IMR-90 (cell line): ENCODE data around the gene MBD2. TPM values are rescaled to one million over a fixed set of nuclear protein-coding genes. Genes with fewer than 3 reads are reported as not detected.

Experiments used
- ATAC-seq: fragments of 200-7000 bp; cut with Tn5 transposase; 2 replicates; pipeline ENCODE4 v1.9.1; 2020; ENCODE audit warnings: low read depth, mild to moderate bottlenecking, moderate library complexity
- BruUV-seq: library from RNA; stranded (reverse); fragments of 400-500 nt; replicated peaks from 2 replicates; lab custom pipeline; 2021; lab: Mats Ljungman, UMichigan
- CTCF ChIA-PET: fragments of 300-600 bp; formaldehyde crosslinking; extraction: SDS; loops from one replicate; lab custom pipeline; 2021; ENCODE audit warnings: antibody characterized with exemption; lab: Yijun Ruan, JAX
- POLR2A ChIA-PET: fragments of 300-600 bp; sonication (Branson Sonifier 250); formaldehyde crosslinking; loops from one replicate; lab custom pipeline; 2022; ENCODE audit warnings: antibody characterized with exemption; ENCODE audit not compliant: unreplicated experiment; lab: Charles Lee
- DNase-seq: peaks from one replicate; pipeline ENCODE4 v3.0.0; 2013
- H2AFZ ChIP-seq: replicated peaks from 2 replicates; pipeline ENCODE3; 2013; ENCODE audit warnings: low read length, mild to moderate bottlenecking; ENCODE audit not compliant: poor library complexity
- H2AK5ac ChIP-seq: 2 replicates; pipeline ENCODE4 v1.6.1; 2013; ENCODE audit warnings: low read depth, low read length, inconsistent platforms
- H2AK9ac ChIP-seq: replicated peaks from 2 replicates; pipeline ENCODE3; 2013; ENCODE audit warnings: mild to moderate bottlenecking, low read depth, low read length, moderate library complexity; ENCODE audit not compliant: poor library complexity
- H2BK120ac ChIP-seq: 2 replicates; pipeline ENCODE4 v1.6.1; 2013; ENCODE audit warnings: low read depth, low read length, inconsistent platforms
- H2BK15ac ChIP-seq: 3 replicates; pipeline ENCODE4 v1.6.1; 2013; ENCODE audit warnings: low read depth, low read length, inconsistent platforms
- H2BK20ac ChIP-seq: 2 replicates; pipeline ENCODE4 v1.6.1; 2013; ENCODE audit warnings: low read depth, mild to moderate bottlenecking, inconsistent platforms, low read length, moderate library complexity
- H2BK5ac ChIP-seq: 2 replicates; pipeline ENCODE4 v1.6.1; 2013; ENCODE audit warnings: mild to moderate bottlenecking, low read depth, low read length, inconsistent platforms; ENCODE audit not compliant: poor library complexity, severe bottlenecking
- H3K14ac ChIP-seq: replicated peaks from 2 replicates; pipeline ENCODE4 v1.6.1; 2013; ENCODE audit warnings: low read depth, low read length, inconsistent platforms
- H3K18ac ChIP-seq: 2 replicates; pipeline ENCODE4 v1.6.1; 2013; ENCODE audit warnings: low read depth, low read length, control low read depth
- H3K23ac ChIP-seq: 2 replicates; pipeline ENCODE4 v1.6.1; 2013; ENCODE audit warnings: low read depth, low read length, inconsistent platforms
- H3K27ac ChIP-seq: 2 replicates; pipeline ENCODE4 v1.5.1; 2013; ENCODE audit warnings: mild to moderate bottlenecking, control low read depth, low read length; ENCODE audit not compliant: insufficient read depth
- H3K27me3 ChIP-seq: 2 replicates; pipeline ENCODE4 v1.6.1; 2013; ENCODE audit warnings: low read length; ENCODE audit not compliant: control insufficient read depth, insufficient read depth
- H3K36me3 ChIP-seq: 2 replicates; pipeline ENCODE4 v1.6.1; 2013; ENCODE audit warnings: low read length, mixed read lengths; ENCODE audit not compliant: control insufficient read depth, insufficient read depth
- H3K4ac ChIP-seq: 2 replicates; pipeline ENCODE4 v1.6.1; 2013; ENCODE audit warnings: low read depth, low read length, inconsistent platforms
- H3K4me1 ChIP-seq: 2 replicates; pipeline ENCODE4 v1.6.1; 2013; ENCODE audit warnings: low read length, mixed read lengths; ENCODE audit not compliant: control insufficient read depth, insufficient read depth
- H3K4me2 ChIP-seq: 2 replicates; pipeline ENCODE4 v1.6.1; 2013; ENCODE audit warnings: low read depth, mild to moderate bottlenecking, control low read depth, low read length, moderate library complexity
- H3K4me3 ChIP-seq: 2 replicates; pipeline ENCODE4 v1.5.1; 2013; ENCODE audit warnings: low read depth, mild to moderate bottlenecking, control low read depth, low read length, moderate library complexity; ENCODE audit not compliant: insufficient read depth
- H3K56ac ChIP-seq: 2 replicates; pipeline ENCODE4 v1.6.1; 2013; ENCODE audit warnings: low read length, inconsistent platforms; ENCODE audit not compliant: insufficient read depth; ENCODE audit errors: extremely low read depth
- H3K79me1 ChIP-seq, 2 experiments: 2 replicates each; pipeline ENCODE4 v1.6.1; 2013; ENCODE audit warnings: low read length in 2 of 2, inconsistent platforms in 1 of 2, low read depth in 1 of 2
- H3K9ac ChIP-seq: 2 replicates; pipeline ENCODE4 v1.6.1; 2013; ENCODE audit warnings: low read depth, low read length, control low read depth
- H3K9me1 ChIP-seq: 2 replicates; pipeline ENCODE4 v1.6.1; 2013; ENCODE audit warnings: low read length, inconsistent platforms; ENCODE audit not compliant: insufficient read depth
- H3K9me3 ChIP-seq: 2 replicates; pipeline ENCODE4 v1.6.1; 2013; ENCODE audit warnings: low read length; ENCODE audit not compliant: control insufficient read depth, insufficient read depth
- H4K20me1 ChIP-seq: 2 replicates; pipeline ENCODE4 v1.6.1; 2013; ENCODE audit warnings: low read length, inconsistent platforms; ENCODE audit not compliant: insufficient read depth
- H4K5ac ChIP-seq: 2 replicates; pipeline ENCODE4 v1.6.1; 2013; ENCODE audit warnings: mild to moderate bottlenecking, low read depth, low read length, control low read depth
- H4K8ac ChIP-seq, 2 experiments: 2 replicates each; pipeline ENCODE4 v1.6.1; 2013; ENCODE audit warnings: low read depth in 2 of 2, low read length in 2 of 2, control low read depth in 1 of 2, inconsistent platforms in 1 of 2
- H4K91ac ChIP-seq: 2 replicates; pipeline ENCODE4 v1.6.1; 2013; ENCODE audit warnings: low read depth, low read length, inconsistent platforms; ENCODE audit not compliant: insufficient read depth
- BHLHE40 ChIP-seq: fragments of 150-350 bp; IDR thresholded peaks from 2 replicates; pipeline ENCODE4 v1.6.1; 2016; ENCODE audit warnings: mild to moderate bottlenecking, low read depth, low read length
- CEBPB ChIP-seq: IDR thresholded peaks from 2 replicates; pipeline ENCODE4 v1.6.1; 2012; ENCODE audit warnings: low read depth, low read length, improper control_type of control experiment
- CHD1 ChIP-seq: IDR thresholded peaks from 2 replicates; pipeline ENCODE4 v1.6.1; 2012; ENCODE audit warnings: low read depth, low read length, improper control_type of control experiment
- FOS ChIP-seq: fragments of 150-350 bp; IDR thresholded peaks from 2 replicates; pipeline ENCODE4 v1.6.1; 2016; ENCODE audit warnings: low read depth, low read length
- MAFK ChIP-seq: IDR thresholded peaks from 2 replicates; pipeline ENCODE4 v1.6.1; 2012; ENCODE audit warnings: low read depth, low read length, improper control_type of control experiment
- MAZ ChIP-seq: IDR thresholded peaks from 2 replicates; pipeline ENCODE4 v1.6.1; 2012; ENCODE audit warnings: low read depth, mild to moderate bottlenecking, low read length, improper control_type of control experiment, moderate library complexity, borderline replicate concordance
- MXI1 ChIP-seq: IDR thresholded peaks from 2 replicates; pipeline ENCODE4 v1.6.1; 2012; ENCODE audit warnings: low read depth, mild to moderate bottlenecking, low read length, moderate library complexity, borderline replicate concordance
- NFE2L2 ChIP-seq: fragments of 150-350 bp; IDR thresholded peaks from 2 replicates; pipeline ENCODE4 v1.6.1; 2016; ENCODE audit warnings: low read depth, mild to moderate bottlenecking, low read length
- POLR2A ChIP-seq: IDR thresholded peaks from 2 replicates; pipeline ENCODE4 v1.6.1; 2012; ENCODE audit warnings: mild to moderate bottlenecking, low read depth, low read length
- RAD21 ChIP-seq: IDR thresholded peaks from 2 replicates; pipeline ENCODE4 v1.6.1; 2012; ENCODE audit warnings: low read length, improper control_type of control experiment
- RCOR1 ChIP-seq: IDR thresholded peaks from 2 replicates; pipeline ENCODE4 v1.6.1; 2012; ENCODE audit warnings: mild to moderate bottlenecking, low read length, improper control_type of control experiment; ENCODE audit not compliant: insufficient replicate concordance
- RFX5 ChIP-seq: IDR thresholded peaks from 2 replicates; pipeline ENCODE4 v1.8.0; 2012; ENCODE audit warnings: low read depth, mild to moderate bottlenecking, low read length, moderate library complexity
- SMC3 ChIP-seq: fragments of 150-350 bp; IDR thresholded peaks from 2 replicates; pipeline ENCODE4 v1.6.1; 2016; ENCODE audit warnings: low read depth, mild to moderate bottlenecking, antibody characterized with exemption, low read length, moderate library complexity
- WGBS, 2 experiments: methylation state at CpG; one replicate each; pipeline versions ENCODE4 v1.1.5 to v1.1.7; 2013; ENCODE audit warnings: missing lambda C conversion rate in 2 of 2; ENCODE audit not compliant: insufficient read length in 1 of 2; ENCODE audit errors: extremely low coverage in 2 of 2; 5-methylcytosine and 5-hydroxymethylcytosine counted together
- dilution Hi-C: fragments of 300-500 bp; cut with HindIII; formaldehyde crosslinking; loops from one replicate; pipeline ENCODE4 v1.14.3; 2018; ENCODE audit warnings: low sequenced_read_pairs; ENCODE audit not compliant: unreplicated experiment
- in situ Hi-C: fragments of 300-500 bp; cut with MboI; formaldehyde crosslinking; loops from 3 replicates; pipeline ENCODE4 v1.14.3; 2019; ENCODE audit warnings: low sequenced_read_pairs, inconsistent platforms, mixed read lengths
- intact Hi-C: fragments of 100-400 bp; cut with micrococcal nuclease; formaldehyde crosslinking; loops from 2 replicates; pipeline ENCODE4 v1.10.0; 2022
- polyA plus RNA-seq, 3 experiments: library from polyadenylated mRNA; depleted of rRNA; stranded (reverse); fragments of >200 nt; gene quantifications; 2 replicates each; pipeline ENCODE4 v1.2.3, GENCODE V29; 2012; ENCODE audit warnings: low replicate concordance in 1 of 3
- total RNA-seq: library from RNA; depleted of rRNA; stranded (reverse); fragments of >200 nt; gene quantifications from 2 replicates; pipeline ENCODE4 v1.2.3, GENCODE V29; 2012
- TF ChIP-seq, protein P1 (sequence below): fragments of 150-350 bp; IDR thresholded peaks from 2 replicates; pipeline ENCODE4 v1.6.1; 2016; ENCODE audit warnings: low read depth, mild to moderate bottlenecking, low read length, moderate library complexity, borderline replicate concordance
- TF ChIP-seq, protein P2 (sequence below): conservative IDR thresholded peaks from 2 replicates; pipeline ENCODE4 v1.5.1; 2012; ENCODE audit warnings: mild to moderate bottlenecking, low read depth, low read length, improper control_type of control experiment
- TF ChIP-seq, protein P3 (sequence below): fragments of 150-350 bp; IDR thresholded peaks from 2 replicates; pipeline ENCODE4 v1.6.1; 2017; ENCODE audit warnings: mild to moderate bottlenecking, antibody characterized with exemption, low read length, low read depth

Gene MBD2
- total and polyA plus RNA-seq, 2 of the 4 experiments (the other 2 are of a cell fraction), result 9.7 to 29.5 TPM

DNA sequence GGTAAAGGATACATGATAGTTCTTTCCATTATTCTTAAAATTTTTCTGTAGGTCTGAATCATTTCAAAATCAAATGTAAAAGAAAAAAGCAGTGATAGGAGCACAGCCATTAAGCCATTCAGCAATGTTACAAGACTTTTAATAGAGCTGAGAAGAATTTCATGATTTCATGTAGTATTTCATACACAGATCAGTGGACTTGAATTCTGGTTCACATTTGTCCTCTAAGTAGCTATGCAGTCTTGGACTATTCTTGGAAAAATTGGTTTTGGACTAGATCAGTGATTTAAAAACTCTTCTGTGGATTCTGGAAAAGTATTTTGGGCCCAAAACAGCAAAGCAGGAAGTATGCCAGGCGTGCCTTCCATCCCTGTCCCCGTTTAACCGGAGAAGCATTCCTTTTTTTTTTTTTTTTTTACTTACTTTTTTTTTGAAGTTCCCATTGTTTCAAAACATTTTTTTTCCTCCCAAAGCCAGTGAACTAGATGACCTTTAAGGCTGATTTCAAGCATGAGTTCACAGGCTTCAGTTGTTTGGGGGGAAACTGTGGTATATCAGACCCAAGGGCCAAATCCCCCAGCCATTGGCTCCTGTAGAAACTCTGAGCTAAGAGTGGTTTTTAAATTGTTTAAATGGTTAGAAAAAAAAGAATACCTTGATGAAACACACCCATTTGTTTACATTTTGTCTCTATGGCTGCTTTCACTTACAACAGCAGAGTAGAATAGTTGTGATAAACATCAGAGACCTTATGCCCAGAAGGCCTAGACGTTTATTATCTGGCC is 27.3 kb upstream of the MBD2 start:
- intact Hi-C loops, result no loop called here
- H3K23ac ChIP-seq, result no peak overlapping the region
- no peak overlapping the region for H3K27ac ChIP-seq
- no peak overlapping the region for H3K56ac ChIP-seq
- TF ChIP-seq MAZ, result no peak
- TF ChIP-seq, protein P1, sequence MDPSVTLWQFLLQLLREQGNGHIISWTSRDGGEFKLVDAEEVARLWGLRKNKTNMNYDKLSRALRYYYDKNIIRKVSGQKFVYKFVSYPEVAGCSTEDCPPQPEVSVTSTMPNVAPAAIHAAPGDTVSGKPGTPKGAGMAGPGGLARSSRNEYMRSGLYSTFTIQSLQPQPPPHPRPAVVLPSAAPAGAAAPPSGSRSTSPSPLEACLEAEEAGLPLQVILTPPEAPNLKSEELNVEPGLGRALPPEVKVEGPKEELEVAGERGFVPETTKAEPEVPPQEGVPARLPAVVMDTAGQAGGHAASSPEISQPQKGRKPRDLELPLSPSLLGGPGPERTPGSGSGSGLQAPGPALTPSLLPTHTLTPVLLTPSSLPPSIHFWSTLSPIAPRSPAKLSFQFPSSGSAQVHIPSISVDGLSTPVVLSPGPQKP, result no peak
- no peak for TF ChIP-seq CEBPB
- TF ChIP-seq POLR2A, result no peak
- TF ChIP-seq FOS, result no peak
- TF ChIP-seq MAFK, result no peak
- TF ChIP-seq BHLHE40, result no peak
- TF ChIP-seq, protein P2, sequence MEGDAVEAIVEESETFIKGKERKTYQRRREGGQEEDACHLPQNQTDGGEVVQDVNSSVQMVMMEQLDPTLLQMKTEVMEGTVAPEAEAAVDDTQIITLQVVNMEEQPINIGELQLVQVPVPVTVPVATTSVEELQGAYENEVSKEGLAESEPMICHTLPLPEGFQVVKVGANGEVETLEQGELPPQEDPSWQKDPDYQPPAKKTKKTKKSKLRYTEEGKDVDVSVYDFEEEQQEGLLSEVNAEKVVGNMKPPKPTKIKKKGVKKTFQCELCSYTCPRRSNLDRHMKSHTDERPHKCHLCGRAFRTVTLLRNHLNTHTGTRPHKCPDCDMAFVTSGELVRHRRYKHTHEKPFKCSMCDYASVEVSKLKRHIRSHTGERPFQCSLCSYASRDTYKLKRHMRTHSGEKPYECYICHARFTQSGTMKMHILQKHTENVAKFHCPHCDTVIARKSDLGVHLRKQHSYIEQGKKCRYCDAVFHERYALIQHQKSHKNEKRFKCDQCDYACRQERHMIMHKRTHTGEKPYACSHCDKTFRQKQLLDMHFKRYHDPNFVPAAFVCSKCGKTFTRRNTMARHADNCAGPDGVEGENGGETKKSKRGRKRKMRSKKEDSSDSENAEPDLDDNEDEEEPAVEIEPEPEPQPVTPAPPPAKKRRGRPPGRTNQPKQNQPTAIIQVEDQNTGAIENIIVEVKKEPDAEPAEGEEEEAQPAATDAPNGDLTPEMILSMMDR, result no peak
- TF ChIP-seq RFX5, result no peak
- TF ChIP-seq, protein P3, sequence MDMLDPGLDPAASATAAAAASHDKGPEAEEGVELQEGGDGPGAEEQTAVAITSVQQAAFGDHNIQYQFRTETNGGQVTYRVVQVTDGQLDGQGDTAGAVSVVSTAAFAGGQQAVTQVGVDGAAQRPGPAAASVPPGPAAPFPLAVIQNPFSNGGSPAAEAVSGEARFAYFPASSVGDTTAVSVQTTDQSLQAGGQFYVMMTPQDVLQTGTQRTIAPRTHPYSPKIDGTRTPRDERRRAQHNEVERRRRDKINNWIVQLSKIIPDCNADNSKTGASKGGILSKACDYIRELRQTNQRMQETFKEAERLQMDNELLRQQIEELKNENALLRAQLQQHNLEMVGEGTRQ, result no peak
- no peak for TF ChIP-seq SMC3
- TF ChIP-seq RAD21, result no peak
- no peak for TF ChIP-seq NFE2L2
- TF ChIP-seq RCOR1, result no peak
- TF ChIP-seq MXI1, result no peak
- TF ChIP-seq CHD1, result no peak
- no peaks in the 10 kb centered on the region for H3K79me1 ChIP-seq
- no peak overlapping the region for H3K4ac ChIP-seq
- BruUV-seq, result no TSS peak
- H3K14ac ChIP-seq, result no peak overlapping the region
- no CpG with 5 or more reads among the region's 4 CpGs for WGBS, 2 experiments
- H2BK20ac ChIP-seq, result no peak overlapping the region
- no peak overlapping the region for H2BK120ac ChIP-seq
- H3K36me3 ChIP-seq, result no peaks in the 10 kb centered on the region
- H4K91ac ChIP-seq, result no peak overlapping the region
- no peak for DNase-seq
- H2BK5ac ChIP-seq, result no peak overlapping the region
- no peaks in the 10 kb centered on the region for H3K9me3 ChIP-seq
- H2AK5ac ChIP-seq, result no peak overlapping the region
- in situ Hi-C loops, result no loop called here
- no peak overlapping the region for H2AK9ac ChIP-seq
- no peaks in the 10 kb centered on the region for H3K9me1 ChIP-seq
- H2AFZ ChIP-seq, result no peak overlapping the region
- peaks cover 1% of the 10 kb centered on the region; the same call in 1 of the 2 replicates for H3K27me3 ChIP-seq
- ChIA-PET CTCF (no interaction called here), POLR2A (no interaction called here)
- H2BK15ac ChIP-seq, result no peak overlapping the region
- no peak overlapping the region for H4K8ac ChIP-seq
- H4K5ac ChIP-seq, result no peak overlapping the region
- ATAC-seq, result no peak
- dilution Hi-C loops, result no loop called here
- no peak overlapping the region for H3K9ac ChIP-seq
- no peak overlapping the region for H3K18ac ChIP-seq
- no peaks in the 10 kb centered on the region for H3K4me1 ChIP-seq
- H3K4me3 ChIP-seq, result no peak overlapping the region
- no peak overlapping the region for H3K4me2 ChIP-seq
- no peaks in the 10 kb centered on the region for H4K20me1 ChIP-seq
